ENCODE data around the gene BMPR1B. TPM values are rescaled to one million over a fixed set of nuclear protein-coding genes. Genes with fewer than 3 reads are reported as not detected.

The BMPR1B gene
- total RNA-seq: not detected

- Mint-ChIP-seq H3K9me3 (ENCODE audit: low read depth) (no peaks in the 10 kb centered on the region), H3K27me3 (peaks cover 51% of the 10 kb centered on the region), H3K4me3 (peak within 1 kb of the TSS; percentile 51), H3K27ac (no peak within 1 kb of the TSS), H3K36me3 (ENCODE audit: low read depth) (no peaks in the 10 kb centered on the region), H3K4me1 (peaks cover 8% of the 10 kb centered on the region)
- POLR2A ChIA-PET: no interaction called here
- peak; percentile 12 for DNase-seq
- intact Hi-C loops (cut with DNase I, micrococcal nuclease): no loop called here
- peak; percentile 42 for ATAC-seq
- CTCF ChIA-PET: no interaction called here
These were observed at the start of gene BMPR1B for GRCh38 chr4:94757192-94758140. BMPR1B (plus strand) TSS chr4:94757955; CDS start chr4:95104425, 346,470 bp downstream.

- Mint-ChIP-seq H3K27me3 (peaks cover 3% of the 10 kb centered on the region), H3K36me3 (ENCODE audit: low read depth) (no peaks in the 10 kb centered on the region), H3K4me3 (no peak overlapping the region), H3K27ac (no peak overlapping the region), H3K4me1 (no peaks in the 10 kb centered on the region), H3K9me3 (ENCODE audit: low read depth) (no peaks in the 10 kb centered on the region)
- ChIA-PET POLR2A (no interaction called here), CTCF (no interaction called here)
- ATAC-seq: no peak
- intact Hi-C loops (cut with DNase I, micrococcal nuclease): no loop called here
- no peak for DNase-seq
These were observed 46.1 kb upstream of the BMPR1B start for GRCh38 chr4:94711635-94712034.

DNA sequence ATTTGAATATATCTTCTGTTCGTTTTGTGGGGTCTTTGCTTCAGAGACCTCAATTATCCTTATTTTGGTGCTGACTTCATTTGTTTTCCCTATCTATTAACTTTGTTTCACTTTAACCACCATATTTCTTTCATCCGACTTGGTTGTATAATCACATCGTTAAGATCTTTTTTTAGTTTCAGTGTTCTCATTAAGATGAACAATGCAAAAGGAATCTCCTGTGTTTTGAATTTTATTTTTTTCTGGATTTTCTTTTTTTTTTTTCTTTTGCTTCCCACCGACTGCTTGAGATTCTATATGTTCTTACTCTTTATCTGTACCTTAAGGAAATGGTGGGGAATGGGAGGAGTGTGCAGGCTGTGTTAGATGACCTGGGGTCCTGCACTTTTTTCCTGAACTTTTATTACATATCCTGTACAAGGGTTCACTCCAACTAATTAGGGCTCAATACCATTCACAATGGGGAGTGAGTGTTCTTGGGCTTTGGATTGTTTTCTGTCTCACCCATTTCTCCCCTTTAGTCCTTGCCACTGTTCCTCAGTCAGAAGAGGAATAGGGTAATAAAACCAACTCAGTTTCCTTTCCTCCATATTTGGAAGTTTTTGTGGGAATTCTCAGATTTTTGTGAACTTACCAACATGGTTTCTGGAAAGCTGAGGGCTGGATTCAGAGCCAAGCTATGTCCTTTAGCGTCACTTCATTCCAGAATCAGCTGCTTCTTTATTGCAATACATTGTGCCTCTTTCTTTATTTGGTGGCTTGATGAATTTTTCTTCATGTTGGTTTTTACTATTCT lies 43.2 kb upstream of the BMPR1B start:
- ChIA-PET CTCF (interaction anchor here (0.9 kb wide), 1 partner anchor 17 kb away, joined by 3 read pairs; no protein-coding TSS in a partner anchor), POLR2A (no interaction called here)
- Mint-ChIP-seq H3K9me3 (ENCODE audit: low read depth) (no peaks in the 10 kb centered on the region), H3K36me3 (ENCODE audit: low read depth) (no peaks in the 10 kb centered on the region), H3K4me3 (no peak overlapping the region), H3K27me3 (peaks cover 3% of the 10 kb centered on the region), H3K27ac (no peak overlapping the region), H3K4me1 (no peaks in the 10 kb centered on the region)
- DNase-seq (no peak), ATAC-seq (no peak)
- intact Hi-C loops (cut with DNase I, micrococcal nuclease): no loop called here

DNA sequence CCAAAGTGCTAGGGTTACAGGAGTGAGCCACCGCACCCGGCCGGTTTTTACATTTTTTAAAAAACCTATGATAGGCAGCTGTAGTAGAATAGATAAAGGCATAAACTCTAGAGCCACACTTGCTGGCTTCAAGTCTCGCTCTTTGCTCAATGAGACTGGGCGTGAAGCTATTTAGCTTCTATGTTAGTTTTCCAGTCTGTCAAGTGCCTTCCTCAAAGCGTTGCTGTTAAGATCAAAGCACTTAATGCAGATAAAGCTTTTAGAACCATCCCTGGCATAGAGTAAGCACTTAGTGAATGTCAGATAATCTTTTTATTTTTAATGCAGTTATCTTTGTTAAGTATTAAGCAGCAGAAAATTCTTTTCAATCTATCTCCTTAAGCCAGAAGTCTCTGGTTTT lies 42.0 kb upstream of the BMPR1B start:
- Mint-ChIP-seq H3K36me3 (ENCODE audit: low read depth) (no peaks in the 10 kb centered on the region), H3K27me3 (peaks cover 3% of the 10 kb centered on the region), H3K27ac (no peak overlapping the region), H3K4me3 (no peak overlapping the region), H3K4me1 (no peaks in the 10 kb centered on the region), H3K9me3 (ENCODE audit: low read depth) (no peaks in the 10 kb centered on the region)
- intact Hi-C loops (cut with DNase I, micrococcal nuclease): no loop called here
- POLR2A ChIA-PET: no interaction called here
- CTCF ChIA-PET: no interaction called here
- no peak for ATAC-seq
- DNase-seq: no peak

GRCh38 chr4:94721310-94721709 lies 36.4 kb upstream of the BMPR1B start:
- H3K9me3 Mint-ChIP-seq (ENCODE audit: low read depth): no peaks in the 10 kb centered on the region
- CTCF ChIA-PET: no interaction called here
- ATAC-seq: no peak
- no peak for DNase-seq
- POLR2A ChIA-PET: no interaction called here
- H3K27ac Mint-ChIP-seq: no peak overlapping the region
- intact Hi-C loops (cut with DNase I, micrococcal nuclease): no loop called here
- H3K4me3 Mint-ChIP-seq: no peak overlapping the region
- no peaks in the 10 kb centered on the region for H3K4me1 Mint-ChIP-seq
- H3K27me3 Mint-ChIP-seq: peaks cover under 1% of the 10 kb centered on the region
- no peaks in the 10 kb centered on the region for H3K36me3 Mint-ChIP-seq (ENCODE audit: low read depth)

- ChIA-PET CTCF (interaction anchor here (1.2 kb wide), 1 partner anchor 9 kb away, joined by 3 read pairs; no protein-coding TSS in a partner anchor), POLR2A (no interaction called here)
- no peaks in the 10 kb centered on the region for H3K27me3 Mint-ChIP-seq
- H3K27ac Mint-ChIP-seq: no peak overlapping the region
- ATAC-seq: no peak
- H3K9me3 Mint-ChIP-seq (ENCODE audit: low read depth): no peaks in the 10 kb centered on the region
- no peak for DNase-seq
- H3K4me3 Mint-ChIP-seq: no peak overlapping the region
- no peaks in the 10 kb centered on the region for H3K4me1 Mint-ChIP-seq
- H3K36me3 Mint-ChIP-seq (ENCODE audit: low read depth): no peaks in the 10 kb centered on the region
- intact Hi-C loops (cut with DNase I, micrococcal nuclease): no loop called here
These were observed 35.5 kb upstream of the BMPR1B start for GRCh38 chr4:94722270-94722669.

DNA sequence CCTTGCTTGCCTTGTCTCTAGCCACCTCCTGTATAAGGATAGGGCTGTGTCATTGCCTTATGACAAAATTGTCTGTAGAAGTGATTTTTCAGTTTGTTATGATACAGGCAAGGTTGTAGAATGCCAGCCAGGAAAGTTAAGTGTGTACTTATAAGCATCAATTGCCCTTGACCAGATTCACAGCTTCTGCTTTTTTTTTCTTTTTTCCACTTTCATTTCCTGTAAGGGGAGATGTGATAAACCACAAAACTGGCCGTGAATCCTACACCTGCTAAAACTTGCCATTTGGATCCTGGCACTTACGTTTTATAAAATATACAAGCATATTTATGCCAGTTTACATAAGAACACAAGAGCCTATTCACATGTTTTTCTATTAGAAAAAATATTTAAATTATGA lies 35.0 kb upstream of the BMPR1B start:
- H3K4me1 Mint-ChIP-seq: no peaks in the 10 kb centered on the region
- no peak overlapping the region for H3K27ac Mint-ChIP-seq

DNA sequence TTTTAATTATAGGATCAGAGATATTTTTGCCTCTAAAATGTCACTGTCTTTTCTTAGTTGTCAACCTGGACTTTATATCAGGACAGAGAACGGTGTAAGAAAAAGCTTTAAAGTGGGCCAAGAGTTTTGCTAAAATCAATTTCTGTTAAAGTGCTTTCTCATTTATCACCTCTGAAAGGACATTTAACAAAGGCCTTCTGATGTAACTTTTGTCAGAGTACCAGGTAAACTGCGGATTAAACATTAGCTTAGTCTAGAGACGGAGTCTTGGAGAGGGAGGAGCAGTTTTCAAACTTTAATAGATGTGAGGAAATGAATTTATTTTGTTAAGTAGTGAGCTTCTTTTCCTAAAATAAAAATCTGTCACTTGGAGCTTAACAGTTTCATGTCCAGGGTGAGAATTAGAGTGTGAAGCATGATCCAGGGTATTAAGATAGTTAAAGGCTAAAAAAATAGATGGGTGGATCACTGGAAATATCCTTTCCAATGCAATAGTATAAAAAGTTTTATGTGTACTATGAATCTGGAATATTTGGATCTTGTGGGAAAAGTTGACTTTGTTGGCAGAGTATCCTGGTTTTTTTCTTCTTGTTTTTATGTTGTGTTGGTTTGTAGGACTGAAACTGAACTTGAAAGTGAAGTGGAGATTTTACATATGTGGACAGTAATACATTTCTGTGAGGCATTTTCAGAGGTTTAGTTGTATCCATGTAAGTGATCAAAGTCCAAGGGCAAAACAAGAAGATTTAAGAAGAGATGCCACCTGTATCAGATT lies 33.6 kb upstream of the BMPR1B start:
- ATAC-seq (no peak), DNase-seq (no peak)
- Mint-ChIP-seq H3K9me3 (ENCODE audit: low read depth) (no peaks in the 10 kb centered on the region), H3K36me3 (ENCODE audit: low read depth) (no peaks in the 10 kb centered on the region), H3K4me1 (no peaks in the 10 kb centered on the region), H3K4me3 (no peak overlapping the region), H3K27me3 (peaks cover 2% of the 10 kb centered on the region), H3K27ac (no peak overlapping the region)
- intact Hi-C loops (cut with DNase I, micrococcal nuclease): no loop called here
- ChIA-PET POLR2A (no interaction called here), CTCF (no interaction called here)

More for the DNA sequence above, 35.0 kb upstream of the BMPR1B start:
- DNase-seq: no peak
- no peak for ATAC-seq
- Mint-ChIP-seq H3K9me3 (ENCODE audit: low read depth) (no peaks in the 10 kb centered on the region), H3K27me3 (no peaks in the 10 kb centered on the region), H3K4me3 (no peak overlapping the region), H3K36me3 (ENCODE audit: low read depth) (no peaks in the 10 kb centered on the region)
- ChIA-PET CTCF (interaction anchor here (1.2 kb wide), 1 partner anchor 10 kb away, joined by 3 read pairs; no protein-coding TSS in a partner anchor), POLR2A (no interaction called here)
- intact Hi-C loops (cut with DNase I, micrococcal nuclease): no loop called here

DNA sequence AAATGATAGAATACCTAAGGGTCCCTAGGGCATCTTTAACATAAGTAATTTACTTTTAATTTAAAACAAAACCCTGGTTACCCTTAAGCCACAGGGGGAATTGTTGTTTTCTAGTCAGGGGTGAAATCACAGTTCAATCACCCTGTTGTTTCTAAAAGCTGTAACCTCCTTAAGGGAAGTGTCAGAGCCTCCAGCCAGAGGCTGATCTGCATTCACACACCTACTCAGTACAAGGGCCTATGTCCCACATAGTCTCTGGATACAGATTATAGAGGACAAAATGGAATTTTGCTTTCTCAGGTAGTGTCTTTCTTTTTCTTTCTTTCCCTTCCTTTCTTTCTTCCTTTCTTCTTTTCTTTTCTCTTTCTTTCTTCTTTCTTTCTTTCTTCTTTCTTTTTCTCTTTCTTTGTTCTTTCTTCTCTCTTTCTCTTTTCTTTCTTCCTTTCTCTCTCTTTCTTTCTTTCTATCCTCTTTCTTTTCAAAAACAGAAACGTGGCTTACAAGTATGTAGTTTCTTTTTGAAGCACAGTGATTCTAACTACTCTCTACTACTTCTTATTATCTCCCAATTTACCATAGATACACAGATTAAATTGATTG lies 31.1 kb upstream of the BMPR1B start:
- no peaks in the 10 kb centered on the region for H3K9me3 Mint-ChIP-seq (ENCODE audit: low read depth)
- no peak overlapping the region for H3K4me3 Mint-ChIP-seq
- no peaks in the 10 kb centered on the region for H3K4me1 Mint-ChIP-seq
- POLR2A ChIA-PET: no interaction called here
- no peak overlapping the region for H3K27ac Mint-ChIP-seq
- peaks cover 2% of the 10 kb centered on the region for H3K27me3 Mint-ChIP-seq
- intact Hi-C loops (cut with DNase I, micrococcal nuclease): no loop called here
- DNase-seq: no peak
- no peaks in the 10 kb centered on the region for H3K36me3 Mint-ChIP-seq (ENCODE audit: low read depth)
- CTCF ChIA-PET: no interaction called here
- ATAC-seq: no peak

DNA sequence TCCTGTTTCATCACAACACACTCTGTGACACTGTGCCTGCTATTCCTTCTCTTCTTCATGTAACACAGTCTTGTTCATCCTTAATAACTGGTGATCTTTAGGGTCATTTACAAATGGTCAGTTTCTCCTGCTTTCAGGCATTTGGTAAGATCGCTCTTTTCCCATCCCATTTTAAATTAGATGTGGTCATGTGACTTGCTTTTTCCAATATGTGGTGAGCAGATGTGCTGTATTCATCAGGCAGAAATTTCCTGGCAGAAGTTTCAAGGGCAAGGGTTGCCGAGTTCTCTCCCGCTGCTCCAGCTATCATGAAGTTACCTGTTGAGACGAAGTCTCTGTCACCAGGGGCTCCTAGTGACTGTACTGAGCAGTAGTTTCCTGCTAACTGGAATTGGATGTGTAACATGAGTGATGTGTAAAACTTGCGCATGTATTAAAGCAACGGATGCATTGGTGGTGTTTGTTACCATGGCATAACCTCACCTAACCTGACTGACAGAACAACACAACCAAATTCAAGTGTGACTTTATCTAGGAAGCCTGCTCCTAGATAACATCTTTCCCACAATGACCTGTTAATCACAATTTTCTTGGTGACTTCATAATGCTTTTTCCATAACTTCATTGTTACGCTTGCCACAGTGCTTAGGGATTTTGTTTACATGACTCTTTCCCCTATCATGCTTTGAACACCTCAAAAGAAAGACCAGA lies 29.5 kb upstream of the BMPR1B start:
- intact Hi-C loops (cut with DNase I, micrococcal nuclease): no loop called here
- DNase-seq (no peak), ATAC-seq (no peak)
- no peaks in the 10 kb centered on the region for H3K9me3 Mint-ChIP-seq (ENCODE audit: low read depth)
- no peaks in the 10 kb centered on the region for H3K4me1 Mint-ChIP-seq
- H3K4me3 Mint-ChIP-seq: no peak overlapping the region
- no peak overlapping the region for H3K27ac Mint-ChIP-seq
- CTCF ChIA-PET: no interaction called here
- H3K27me3 Mint-ChIP-seq: peaks cover 2% of the 10 kb centered on the region
- POLR2A ChIA-PET: no interaction called here
- no peaks in the 10 kb centered on the region for H3K36me3 Mint-ChIP-seq (ENCODE audit: low read depth)

DNA sequence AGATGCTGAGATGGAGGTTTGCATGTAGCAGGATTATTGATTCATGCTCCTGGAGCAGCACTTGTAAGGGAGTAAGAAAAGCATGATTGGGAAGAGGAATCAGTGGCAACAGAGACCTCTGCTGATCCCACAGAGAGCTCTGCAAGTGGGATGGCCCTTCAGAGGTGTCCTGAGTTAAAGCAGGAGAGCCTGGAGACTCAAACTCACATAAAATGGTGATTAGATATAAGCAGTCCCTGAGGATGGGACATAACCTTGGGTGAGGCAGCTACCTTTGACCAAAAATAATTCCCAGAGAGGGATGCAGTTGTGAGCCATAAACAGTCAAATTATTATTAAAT lies 25.4 kb upstream of the BMPR1B start:
- no peak for ATAC-seq

More for the DNA sequence above, 25.4 kb upstream of the BMPR1B start:
- Mint-ChIP-seq H3K27me3 (peaks cover 2% of the 10 kb centered on the region), H3K4me3 (no peak overlapping the region), H3K36me3 (ENCODE audit: low read depth) (no peaks in the 10 kb centered on the region), H3K4me1 (no peaks in the 10 kb centered on the region), H3K9me3 (ENCODE audit: low read depth) (no peaks in the 10 kb centered on the region), H3K27ac (no peak overlapping the region)
- no peak for DNase-seq
- intact Hi-C loops (cut with DNase I, micrococcal nuclease): no loop called here
- POLR2A ChIA-PET: no interaction called here
- CTCF ChIA-PET: no interaction called here
